ENCODE data around the gene TSPO2.
A peak's percentile ranks its signal among the peaks of the same experiment; 100 is the strongest.

The TSPO2 gene

DNA sequence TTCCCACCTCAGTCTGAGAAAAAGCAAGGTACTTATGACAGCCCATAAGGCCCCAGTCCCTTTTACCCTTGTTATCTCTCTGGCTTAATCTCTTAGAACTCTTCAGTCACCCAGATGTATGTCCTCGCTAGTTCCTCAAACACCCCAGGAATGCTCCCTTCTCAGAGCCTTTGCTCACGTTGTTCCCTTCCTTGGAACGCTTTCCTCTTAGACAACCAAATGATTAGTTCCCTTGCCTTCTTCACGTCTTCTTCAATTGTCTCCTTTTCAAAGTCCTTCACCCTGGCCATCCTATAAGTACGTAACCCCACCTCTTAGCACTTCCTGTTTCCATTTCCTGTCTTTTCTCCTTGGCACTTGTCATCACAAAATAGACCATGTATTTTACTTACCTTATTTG lies 9.6 kb downstream of the TSPO2 start:
- no peak for DNase-seq

DNA sequence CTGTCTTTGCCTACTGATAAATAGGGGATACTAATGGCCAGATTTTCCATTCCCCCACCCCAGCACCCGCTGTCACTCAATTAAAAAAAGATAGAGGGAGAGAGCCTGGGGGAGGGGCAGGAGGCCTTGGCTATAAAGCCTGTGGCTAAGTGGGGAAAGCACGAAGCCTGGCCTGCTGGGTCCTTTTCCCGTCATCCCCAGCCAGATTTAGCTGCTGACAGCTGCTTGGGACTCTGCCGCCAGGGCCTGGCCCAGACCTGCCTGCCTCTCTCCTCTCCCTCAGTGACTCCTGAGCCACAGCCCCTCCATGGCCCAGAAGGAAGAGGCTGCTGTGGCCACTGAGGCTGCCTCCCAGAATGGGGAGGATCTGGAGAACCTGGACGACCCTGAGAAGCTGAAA lies 10.8 kb downstream of the TSPO2 start, which contains the start of gene APOBEC2:
APOBEC2 (plus strand) TSS at position 162 of the 400 bp plus-strand sequence; CDS start at position 308, 146 bp downstream.
- no peak for DNase-seq

DNA sequence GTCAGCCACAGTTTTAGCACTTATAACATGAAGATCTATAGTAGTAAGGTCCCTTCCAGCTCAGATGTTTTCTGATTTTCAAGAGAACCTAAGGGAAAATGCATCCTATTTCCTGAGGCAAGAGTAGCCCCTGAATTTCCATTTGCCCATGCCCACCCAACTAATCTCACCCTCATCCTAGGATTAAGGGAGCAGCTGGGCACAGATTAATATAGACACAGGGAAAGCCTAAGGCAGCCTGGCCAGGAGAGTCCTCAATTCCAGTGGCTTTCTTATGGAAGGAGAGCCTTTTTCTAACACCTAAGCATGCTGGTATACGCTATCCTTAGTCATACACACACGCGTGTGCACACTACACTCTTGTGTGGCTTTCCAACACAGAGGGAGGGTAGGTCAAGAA lies 12.2 kb downstream of the TSPO2 start:
- no peak for DNase-seq

- DNase-seq: no peak
Observed at GRCh38 chr6:41055149-41055548, 12.9 kb downstream of the TSPO2 start.

- no peak for DNase-seq
Observed at GRCh38 chr6:41056768-41057490, 14.7 kb downstream of the TSPO2 start.

- no peak for DNase-seq
Observed at GRCh38 chr6:41058783-41059181, 16.5 kb downstream of the TSPO2 start.

DNA sequence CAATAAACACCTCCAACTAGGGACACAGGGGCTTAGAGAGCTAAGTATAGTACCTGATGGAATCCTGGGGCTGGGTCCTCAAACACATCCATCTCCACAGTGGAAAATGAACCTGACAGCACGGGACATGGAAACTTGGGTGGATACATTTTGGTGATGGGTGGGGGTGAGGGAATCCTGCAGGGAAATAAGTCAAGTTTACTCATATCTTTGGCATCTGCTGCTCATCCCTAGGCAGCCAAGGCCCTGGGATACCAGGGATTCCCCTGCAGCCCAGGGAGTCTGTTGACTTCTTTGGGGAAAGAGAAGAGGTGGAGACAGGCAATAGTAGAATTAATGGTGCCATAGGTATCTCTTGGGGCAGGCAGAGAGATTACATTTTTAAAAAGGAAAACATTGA lies 17.3 kb downstream of the TSPO2 start:
- DNase-seq: no peak

GRCh38 chr6:41061196-41061726 lies 19.0 kb downstream of the TSPO2 start:
- no peak for DNase-seq

GRCh38 chr6:41062056-41062455 lies 19.8 kb downstream of the TSPO2 start:
- no peak for DNase-seq

DNA sequence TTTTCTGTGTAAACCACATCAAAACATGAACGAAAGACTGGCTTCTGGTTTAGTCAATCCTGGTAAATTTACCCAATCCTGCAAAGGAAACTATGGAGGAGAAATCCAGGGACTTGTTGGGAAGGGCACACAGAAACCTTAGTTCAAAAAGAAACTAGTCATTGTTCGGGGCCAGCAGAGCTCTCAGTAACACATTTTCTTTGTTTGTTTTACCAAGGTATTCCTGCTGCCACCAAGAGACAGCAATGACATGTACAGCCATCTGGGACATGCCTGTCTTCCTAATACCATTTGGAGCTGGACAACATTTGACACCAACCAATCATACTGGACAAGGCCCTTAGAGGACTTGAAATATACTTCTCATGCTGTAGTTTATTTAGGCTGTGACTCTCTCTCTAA lies 21.6 kb downstream of the TSPO2 start:
- no peak for DNase-seq

DNA sequence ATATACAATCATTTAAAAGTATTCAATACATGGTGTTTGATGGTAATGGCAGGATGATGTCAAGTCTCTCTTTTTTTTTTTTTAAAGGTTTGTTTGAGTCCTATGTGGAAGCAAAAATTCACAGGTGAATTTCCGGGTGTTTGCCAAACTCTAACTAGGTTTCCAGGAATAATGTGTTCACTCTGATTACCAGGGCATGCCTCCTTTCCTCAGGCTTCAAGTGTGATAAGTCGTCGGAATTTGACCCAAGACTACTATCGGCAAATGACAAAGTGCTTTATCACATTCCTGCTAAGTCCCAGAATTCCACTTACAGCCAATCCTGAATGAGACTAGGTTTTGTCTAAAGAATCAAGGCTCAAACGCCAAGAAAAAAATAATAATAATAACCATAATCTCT lies 22.6 kb downstream of the TSPO2 start:
- DNase-seq: no peak

GRCh38 chr6:41065550-41066026 lies 23.3 kb downstream of the TSPO2 start:
- DNase-seq: no peak

GRCh38 chr6:41066867-41067304 lies 24.6 kb downstream of the TSPO2 start:
- peak; percentile 68 for DNase-seq

DNA sequence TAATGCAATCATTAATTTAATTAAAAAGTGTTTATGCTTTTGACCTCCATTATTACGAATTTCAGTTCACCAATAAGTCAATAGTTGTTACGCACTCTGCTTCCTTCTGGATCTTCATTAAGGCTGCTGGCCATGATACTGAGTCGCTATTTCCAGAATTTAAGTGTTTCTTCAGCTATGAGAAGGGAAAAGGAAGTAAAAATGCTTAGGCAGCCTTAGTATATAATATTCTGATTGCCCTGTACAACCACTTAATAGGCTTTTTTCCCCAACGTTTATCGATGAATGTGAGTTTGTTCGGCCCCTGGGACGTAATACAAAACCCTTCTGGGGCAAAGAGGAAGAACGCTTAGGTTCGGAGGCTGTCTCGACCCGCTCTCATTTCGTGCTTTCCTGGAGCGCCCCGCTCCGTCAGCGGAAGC lies 29.2 kb downstream of the TSPO2 start:
- no peak for DNase-seq

- DNase-seq: peak; percentile 100
Observed at GRCh38 chr6:41071923-41072835, 29.9 kb downstream of the TSPO2 start, which contains the start of gene OARD1. Gene OARD1, minus strand, starts transcription at chr6:41072356. Its CDS starts 722 bp downstream, at chr6:41071634.

- peak; percentile 100 for DNase-seq
Observed at GRCh38 chr6:41072836-41073202, 30.6 kb downstream of the TSPO2 start, which contains the start of gene NFYA. Gene NFYA, plus strand, starts transcription at chr6:41072974. Its CDS starts 6,116 bp downstream, at chr6:41079090.

- peak; percentile 79 for DNase-seq
Observed at GRCh38 chr6:41073203-41073967, 31.1 kb downstream of the TSPO2 start.

- DNase-seq: no peak
Observed at GRCh38 chr6:41073968-41074691, 31.9 kb downstream of the TSPO2 start.

DNA sequence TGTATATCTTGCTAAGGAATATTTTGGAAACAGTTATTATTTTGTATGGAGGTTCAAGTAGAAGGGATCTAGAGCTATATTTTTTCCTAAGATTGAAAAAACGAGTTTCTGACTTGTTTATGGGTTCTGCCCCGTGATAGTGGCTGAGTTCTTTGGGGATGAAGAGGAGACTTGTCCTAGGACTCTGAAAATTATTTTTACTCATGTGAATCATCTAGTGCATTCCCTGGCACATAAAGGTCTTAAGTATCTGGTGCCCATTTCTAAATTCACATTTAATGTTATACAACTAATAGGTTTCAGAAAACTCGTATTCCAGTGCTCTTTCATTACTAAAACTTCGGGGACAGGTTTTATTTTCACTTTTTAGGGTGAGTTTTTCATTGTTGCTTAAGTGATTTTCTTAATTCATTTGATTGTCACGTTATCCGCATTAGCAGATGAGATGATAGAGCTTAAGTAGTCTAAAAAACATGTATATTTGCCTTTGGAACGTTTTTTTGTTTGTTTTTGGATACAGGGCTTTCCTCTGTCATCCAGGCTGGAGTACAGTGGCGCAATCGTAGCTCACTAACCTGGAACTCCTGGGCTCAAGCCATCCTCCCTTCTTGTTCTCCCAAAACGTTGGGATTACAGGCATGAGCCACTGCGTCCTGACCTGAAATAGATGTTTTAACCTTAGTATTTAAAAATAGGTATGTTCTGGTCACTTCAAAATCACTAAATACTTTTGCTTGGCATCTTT lies 32.6 kb downstream of the TSPO2 start:
- no peak for DNase-seq

- DNase-seq: no peak
Observed at GRCh38 chr6:41075651-41076626, 33.7 kb downstream of the TSPO2 start.
